GM19438 (cell line): ENCODE results near the gene PSMB8.
"Not testable (repeated sequence)": the region's sequence is repeated elsewhere in the genome, so short reads cannot be mapped to it uniquely, and the experiment has no call there.

Source experiments
- ATAC-seq: cut with Tn5 transposase; IDR thresholded peaks from one replicate; pipeline ENCODE4 v1.9.1; 2021; ENCODE audit warnings: low read depth; ENCODE audit not compliant: unreplicated experiment

PSMB8 gene

DNA sequence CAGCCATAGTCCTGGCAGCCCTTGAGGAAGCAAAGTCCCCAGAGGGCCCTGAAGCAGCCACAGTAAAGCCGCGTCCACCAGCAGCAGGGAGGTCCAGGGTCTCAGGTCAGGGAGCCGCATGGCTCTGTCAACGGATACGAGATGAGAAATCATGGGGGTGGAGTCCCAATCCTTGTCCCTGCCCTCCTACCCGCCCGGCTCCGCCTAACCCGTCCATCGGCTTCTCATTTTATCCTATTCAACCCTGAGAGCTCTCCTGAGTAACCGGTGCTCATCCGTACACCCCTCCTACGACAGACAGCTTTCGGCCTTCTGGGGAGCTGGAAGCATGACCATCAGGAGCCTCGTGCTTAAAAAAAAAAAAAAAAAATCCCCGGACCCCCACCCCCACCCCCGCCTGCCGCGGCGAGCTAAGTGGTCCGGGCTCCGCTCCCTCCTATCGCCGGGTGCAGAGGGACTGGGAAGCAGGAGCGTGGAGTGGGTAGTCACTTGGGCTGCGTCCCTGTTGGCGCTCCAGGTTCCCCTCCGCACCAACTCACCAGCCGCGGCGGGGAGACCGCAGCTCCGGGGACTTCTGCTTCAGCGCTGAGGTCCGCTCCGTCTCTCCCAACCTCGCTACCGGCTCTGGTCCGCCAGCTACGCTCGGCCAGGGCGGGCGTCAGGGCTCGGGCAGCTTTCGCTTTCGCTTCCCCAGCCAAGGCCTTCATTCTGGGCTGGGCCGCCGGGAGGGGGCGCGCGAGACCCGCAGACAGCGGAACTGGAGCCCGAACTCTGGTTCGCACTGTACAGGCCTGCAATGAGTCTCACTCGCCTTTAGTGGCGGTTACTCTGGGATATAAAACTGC, 5.5 kb downstream of the PSMB8 start, which contains the start of gene TAP2:
TSS of gene TAP2 (minus strand) at position 626 of the 845 bp plus-strand sequence. CDS start at position 120, 506 bp downstream.
- ATAC-seq = peak; percentile 68

DNA sequence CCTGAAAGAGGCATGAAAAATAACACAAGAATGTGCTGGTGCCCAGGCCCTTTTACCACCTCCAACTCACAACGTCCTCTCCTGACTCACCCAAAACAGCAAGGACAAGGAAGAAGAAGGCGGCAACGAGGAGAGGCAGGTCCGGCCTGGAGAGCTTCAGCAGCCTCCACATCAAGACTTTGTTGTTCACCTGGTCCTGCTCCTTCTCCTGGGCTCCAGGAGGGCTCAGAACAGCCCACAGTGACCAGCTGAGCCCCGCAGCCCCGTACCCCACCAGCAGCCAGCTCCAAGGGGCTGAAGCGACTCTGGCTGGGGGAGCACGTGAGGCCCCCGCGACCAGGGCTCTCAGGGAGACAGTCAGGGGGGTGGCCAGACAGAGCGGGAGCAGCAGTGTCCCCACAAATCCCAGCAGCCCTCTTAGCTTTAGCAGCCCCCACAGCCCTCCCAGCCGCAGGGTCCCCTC, 6.2 kb downstream of the PSMB8 start:
- no peak for ATAC-seq

DNA sequence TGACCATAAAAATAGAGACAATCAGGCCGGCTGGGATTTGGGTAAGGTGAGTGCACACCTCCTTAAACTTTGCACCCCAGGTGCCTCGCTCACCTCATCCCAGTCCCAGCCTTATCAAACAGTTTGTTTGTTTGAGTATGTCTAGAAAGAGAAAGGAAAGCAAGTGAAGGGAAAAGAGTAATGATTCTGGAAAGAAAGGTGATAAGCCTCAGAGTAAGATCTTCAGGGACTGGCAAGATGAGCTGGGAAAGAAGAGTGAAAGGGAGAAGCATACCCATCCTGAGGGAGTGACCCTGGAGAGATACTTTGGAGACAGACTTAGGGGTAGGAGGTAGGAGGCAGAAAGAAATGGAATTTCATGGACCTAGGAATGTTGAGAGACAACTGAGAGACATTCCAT, 7.0 kb downstream of the PSMB8 start:
- ATAC-seq = no peak

DNA sequence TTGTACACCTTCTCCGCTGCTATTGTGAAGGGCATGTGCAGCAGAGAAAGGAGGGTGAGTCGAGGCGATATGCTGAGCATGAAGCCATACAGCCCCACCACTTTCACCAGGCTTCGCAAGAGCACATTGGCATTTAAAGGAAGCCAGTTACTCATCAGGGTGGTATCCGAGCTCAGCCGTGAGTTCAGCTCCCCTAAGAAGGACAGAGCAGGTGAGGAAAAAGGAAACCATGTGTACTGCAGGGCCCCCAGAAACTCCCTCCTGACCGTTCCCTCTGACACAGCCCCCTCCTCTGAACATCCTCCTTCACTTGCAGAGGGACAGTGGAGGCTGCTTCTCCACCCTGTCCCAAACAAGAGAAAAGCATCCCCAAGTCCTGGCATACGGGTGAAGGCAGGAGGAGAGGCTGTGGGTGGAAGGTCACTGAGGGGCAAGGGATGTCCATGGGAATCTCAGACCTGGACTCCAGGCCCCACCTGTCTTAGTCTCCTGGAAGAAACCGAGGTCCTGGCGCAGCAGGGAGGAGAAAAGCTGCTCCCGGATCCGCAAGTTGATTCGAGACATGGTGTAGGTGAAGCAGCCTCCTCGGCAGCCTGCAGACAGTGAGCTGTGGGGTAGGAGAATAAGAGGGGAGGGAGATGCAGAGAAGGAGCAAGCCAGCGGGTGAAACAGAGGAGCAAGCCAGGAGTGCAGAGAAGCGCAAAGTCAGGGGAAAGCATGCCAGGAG, 8.5 kb downstream of the PSMB8 start:
- ATAC-seq = no peak

DNA sequence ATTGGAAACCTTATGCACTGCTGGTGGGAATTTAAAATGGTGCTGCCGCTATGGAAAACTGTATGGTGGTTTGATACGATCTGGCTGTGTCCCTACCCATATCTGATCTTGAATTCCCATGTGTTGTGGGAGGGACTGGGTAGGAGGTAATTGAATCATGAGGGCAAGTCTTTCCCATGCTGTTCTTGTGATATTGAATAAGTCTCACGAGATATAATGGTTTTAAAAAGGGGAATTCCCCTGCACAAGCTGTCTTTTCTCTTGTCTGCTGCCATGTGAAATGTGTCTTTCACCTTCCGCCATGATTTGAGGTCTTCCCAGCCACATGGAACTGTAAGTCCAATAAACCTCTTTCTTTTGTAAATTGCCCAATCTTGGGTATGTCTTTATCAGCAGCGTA, 10.2 kb downstream of the PSMB8 start:
- ATAC-seq = no peak

DNA sequence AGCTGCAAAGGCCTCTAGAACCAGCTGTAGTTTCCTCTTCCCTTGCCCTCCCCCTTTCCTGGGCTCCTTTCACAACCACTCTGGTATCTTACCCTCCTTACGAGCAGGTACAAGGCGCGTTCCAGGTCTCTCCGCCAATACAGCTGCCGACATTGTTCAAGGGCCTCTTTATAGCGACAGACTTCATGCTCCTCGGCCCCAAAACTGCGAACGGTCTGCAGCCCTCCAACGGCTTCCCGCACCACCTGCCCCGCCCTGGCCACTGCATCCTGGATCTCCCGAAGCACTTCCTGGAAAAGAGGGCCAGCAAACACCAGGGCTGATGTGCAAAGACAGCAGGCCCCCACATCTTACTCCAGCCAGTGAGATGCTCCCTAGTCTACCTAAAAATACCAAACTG, 11.3 kb downstream of the PSMB8 start:
- ATAC-seq = no peak

DNA sequence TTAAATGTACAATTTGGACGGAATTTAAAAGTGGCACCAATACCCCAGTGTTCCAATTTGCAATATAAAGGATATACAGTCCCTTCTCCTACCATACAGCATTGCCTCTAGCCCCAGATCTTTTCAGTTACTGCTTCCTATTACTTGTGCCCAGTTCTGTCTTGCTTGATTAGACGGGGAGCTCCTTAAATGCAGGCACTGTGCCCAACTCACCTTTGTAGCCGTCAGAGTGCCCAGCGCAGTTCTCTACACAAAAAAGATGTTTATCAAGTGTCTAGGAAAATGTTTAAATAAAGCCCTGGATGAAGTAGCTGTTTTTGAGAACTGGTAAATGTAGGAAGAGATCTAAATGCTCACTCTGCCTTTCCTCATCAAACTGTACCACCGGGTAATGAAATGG, 12.9 kb downstream of the PSMB8 start:
- no peak for ATAC-seq

DNA sequence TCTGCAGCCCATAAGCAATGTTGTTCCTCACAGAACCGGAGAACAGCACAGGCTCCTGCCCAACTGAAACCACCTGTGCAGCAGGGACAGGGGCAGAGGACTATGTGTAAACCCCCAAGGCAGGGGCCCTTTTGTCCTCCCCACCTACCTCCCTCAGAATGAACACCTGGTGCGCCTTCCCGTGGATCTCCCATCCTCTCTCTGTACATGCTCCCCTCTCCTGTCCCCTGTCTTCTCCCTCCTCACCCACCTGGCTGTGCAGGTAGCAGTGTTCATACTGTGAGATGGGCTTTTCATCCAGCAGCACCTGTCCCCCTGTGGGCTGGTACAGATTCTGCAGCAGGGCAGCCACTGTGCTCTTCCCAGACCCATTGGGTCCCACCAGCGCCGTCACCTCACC, 13.8 kb downstream of the PSMB8 start:
- no peak for ATAC-seq

DNA sequence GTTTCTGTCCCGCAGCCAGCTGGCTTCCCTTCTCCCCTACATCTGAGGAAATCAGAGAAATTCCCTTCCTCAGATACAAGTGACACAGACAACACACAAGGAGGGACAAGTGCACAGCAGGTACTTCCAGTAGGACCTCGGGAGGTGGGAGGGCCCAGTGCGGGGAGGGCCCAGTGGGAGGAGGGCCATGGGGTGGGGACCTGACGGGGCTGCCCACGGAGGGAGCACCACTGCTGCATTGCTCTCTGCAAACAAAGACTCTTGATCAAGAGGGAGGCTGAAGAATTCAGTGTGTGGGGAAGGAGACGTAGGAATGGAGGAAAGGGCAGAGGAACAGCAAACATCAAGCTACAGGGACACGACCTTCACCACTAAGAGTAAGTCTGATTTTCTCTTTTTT, 14.4 kb downstream of the PSMB8 start:
- ATAC-seq = no peak

DNA sequence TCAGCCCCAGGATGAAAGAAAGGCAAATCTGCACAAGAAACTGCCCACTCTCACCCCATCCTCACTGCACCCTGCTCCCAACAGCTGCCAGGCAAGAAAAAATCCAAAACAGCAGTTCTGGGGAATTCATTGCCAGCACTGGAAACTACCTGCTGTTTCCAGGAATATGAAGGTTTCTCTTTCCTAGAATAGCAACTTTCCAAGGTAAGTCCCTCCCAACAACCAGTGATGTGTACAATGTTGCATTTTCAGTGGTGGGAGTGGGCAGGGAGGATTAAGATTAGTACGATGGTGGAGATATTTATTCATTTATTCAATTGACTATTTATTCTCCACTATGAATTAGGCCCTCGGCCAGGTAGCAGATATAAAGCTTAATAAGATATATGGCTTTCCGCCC, 16.8 kb downstream of the PSMB8 start:
- ATAC-seq = no peak

DNA sequence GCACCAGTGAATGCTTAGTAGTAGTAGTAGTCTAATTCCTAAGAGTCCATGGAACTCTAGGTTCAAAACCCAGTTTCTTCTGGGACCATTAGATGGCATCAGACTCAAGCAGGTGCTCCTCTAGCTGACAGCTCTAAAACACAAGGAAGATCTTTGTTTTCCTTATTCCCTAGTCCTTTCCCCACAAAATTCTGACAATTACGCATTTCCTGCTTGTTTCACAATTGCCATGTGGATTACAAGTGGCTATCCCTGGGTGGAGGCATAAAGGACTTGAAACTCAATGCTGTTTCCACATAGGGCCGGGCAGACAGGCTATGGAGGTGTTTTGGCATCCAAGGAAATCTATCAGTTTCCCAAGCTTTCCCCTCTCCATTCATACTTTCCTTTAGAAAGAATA, 17.9 kb downstream of the PSMB8 start:
- no peak for ATAC-seq

DNA sequence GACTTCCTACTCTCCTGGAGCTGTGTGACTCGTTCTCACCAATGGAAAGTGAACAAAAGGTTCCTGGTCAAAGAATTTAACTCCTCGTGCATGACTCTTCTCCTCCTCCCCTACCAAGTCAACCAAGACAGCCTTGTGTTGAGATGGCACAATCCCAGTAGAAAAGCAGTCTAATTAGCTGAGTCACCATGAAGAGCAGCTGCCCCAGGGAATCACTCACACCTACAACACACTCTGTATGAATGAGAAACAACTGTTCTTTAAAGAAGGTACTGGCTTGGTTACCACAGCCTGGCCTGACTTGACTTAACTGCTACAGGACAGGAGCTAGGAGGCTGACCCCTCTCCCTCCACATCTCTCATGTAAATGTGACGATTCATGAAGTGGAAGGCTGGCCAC, 24.1 kb downstream of the PSMB8 start:
- no peak for ATAC-seq

DNA sequence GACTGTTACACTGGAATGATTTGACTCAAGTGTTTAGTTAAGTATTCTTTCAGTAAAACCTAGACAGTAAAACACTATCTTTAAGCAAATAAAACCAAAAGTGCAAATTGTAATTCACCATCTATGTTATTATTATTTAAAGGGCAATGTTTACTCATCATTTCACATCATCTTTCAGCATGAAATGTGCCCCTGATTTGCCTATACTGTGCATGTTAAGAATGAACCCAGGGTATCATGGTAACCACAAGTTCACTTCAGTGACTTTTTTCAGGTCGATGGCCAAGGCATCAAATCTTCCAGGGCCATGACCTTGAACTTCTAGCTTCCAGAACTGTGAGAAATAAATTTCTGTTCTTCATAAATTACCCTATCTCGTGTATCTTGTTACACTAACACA, 25.0 kb downstream of the PSMB8 start:
- ATAC-seq = no peak

DNA sequence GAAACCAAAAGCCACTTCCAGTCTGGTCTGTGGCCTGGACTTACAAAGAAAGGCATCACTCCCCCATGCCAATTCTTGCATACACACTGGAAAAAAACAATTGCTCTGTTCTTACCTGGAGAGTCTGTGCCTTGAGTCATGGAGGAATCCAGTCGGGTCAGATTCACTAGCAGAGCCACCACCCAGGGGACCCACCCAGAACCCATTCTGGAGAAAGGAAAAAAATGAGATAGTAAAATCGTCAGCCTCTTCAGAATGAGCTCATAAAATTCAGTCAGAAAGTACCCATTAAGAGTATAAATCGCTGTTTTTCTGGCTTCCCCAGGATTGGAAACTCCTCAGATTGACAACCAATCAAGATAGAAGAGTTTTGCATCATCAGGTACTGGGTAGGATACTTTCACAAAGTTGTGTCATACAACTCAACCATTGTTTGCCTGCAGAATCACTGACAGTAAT, 27.1 kb downstream of the PSMB8 start, which contains the start of gene HLA-DOB:
TSS of gene HLA-DOB (minus strand) at position 257 of the 459 bp plus-strand sequence. CDS start at position 206, 51 bp downstream.
- ATAC-seq = no peak

DNA sequence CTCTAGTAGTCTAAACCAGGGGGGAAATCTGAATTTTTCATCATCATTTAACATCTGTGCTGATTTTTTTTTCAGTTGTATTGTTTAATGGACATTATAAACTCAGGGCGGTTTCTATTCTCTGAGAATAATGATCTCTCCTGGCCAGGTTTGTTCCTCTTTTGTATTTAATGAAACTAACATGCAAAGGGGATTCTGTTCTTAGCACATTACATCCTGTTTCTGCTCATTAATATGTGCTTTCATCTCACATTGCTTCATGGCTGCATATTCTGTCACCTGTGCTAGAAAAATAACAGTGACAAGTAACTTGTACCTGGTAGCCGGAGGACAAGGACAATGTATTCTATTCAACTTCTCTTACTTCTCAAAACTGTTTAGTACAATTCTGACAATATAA, 27.9 kb downstream of the PSMB8 start:
- ATAC-seq = no peak

DNA sequence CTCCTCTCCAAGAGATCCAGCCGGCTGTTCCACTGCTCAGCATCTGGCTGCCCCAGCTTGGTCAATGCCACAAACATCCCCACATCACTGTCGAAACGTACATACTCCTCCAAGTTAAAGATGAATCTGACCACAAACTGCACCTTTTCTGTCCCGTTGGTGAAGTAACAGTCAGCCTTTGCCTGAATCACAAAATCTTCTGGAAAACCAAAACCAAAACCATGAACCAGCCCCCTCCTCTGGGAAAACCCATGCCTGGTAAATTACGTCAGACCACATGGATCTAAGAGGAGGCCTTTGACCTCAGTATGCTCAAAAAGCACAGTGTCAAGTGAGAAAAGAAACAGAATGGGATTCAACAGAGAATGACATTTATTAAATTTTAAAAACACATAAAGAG, 28.7 kb downstream of the PSMB8 start:
- no peak for ATAC-seq

DNA sequence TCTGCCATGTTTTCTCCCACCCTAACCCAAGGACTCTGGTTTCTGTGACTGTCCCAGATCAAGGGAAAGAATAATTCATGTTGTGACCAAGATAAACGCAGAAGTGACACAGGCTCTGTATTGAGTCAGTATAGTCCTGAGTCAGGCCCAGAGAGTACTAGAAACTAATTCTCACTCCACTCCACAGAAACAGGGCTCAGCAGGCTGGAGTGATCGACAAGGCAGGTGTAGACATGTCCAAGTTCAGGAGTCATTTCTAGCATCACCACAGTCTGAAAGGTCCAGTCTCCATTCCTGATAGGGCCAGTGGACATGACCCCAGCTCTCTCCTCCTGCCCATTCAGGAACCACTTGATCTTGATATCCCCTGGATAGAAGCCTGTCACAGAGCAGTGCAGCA, 29.7 kb downstream of the PSMB8 start:
- ATAC-seq = no peak

DNA sequence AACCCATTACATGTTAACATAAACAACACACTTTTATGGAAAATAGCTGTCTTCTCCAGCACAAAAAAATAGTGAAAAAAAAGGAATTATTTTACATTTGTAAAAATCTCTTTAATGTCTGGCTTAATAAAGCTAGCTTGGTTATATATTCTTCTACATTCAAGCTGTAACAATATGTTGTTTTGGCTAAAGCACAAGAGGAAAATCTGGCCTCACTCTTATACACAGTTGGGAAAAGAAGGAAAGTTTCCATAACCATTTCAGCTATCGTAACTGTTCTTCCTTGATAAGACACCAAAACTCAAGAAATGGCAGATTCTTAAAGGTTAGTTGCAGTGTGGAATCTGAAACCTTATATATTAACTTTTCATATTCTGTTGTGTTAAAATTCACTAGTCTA, 34.7 kb downstream of the PSMB8 start:
- ATAC-seq = no peak

DNA sequence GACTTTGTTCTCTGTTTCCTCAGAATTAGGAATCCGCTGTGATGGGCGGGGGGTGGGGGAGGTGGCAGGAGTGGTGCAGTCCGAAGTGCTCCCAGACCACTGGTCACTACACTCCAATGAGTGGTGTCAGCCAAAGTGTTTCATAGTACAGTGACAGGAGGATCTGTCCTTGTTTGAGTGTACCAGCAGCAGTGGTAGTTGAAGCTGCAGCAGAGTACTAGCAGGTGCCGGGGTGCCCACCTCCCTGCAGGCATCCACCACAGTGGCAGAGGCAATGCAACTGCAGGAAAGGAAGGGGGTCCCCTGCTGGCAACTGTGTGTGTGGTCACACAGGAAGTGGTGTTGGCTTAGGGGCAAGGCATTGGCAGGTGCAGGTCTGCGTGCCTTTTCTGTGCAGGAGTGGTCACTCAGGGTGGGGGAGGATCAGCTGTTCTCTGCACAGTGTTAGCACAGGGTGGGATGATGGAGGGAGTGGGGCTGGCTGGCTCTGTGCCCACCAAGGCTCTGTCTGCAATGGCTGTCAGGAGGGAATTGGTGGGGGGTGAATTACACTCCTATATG, 36.7 kb downstream of the PSMB8 start:
- ATAC-seq = no peak

DNA sequence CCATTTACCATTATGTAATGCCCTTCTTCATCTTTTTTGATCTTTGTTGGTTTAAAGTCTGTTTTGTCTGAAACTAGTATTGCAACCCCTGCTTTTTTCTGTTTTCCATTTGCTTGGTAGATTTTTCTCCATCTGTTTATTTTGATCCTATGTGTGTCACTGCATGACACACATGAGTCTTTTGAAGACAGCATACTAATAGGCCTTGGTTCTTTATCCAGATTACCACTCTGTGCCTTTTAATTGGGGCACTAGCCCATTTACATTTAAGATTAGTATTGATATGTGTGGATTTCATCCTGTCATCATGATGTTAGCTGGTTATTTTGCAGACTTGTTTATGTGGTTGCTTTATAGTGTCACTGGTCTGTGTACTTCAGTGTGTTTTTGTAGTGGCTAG, 38.4 kb downstream of the PSMB8 start:
- ATAC-seq = not testable (repeated sequence)

DNA sequence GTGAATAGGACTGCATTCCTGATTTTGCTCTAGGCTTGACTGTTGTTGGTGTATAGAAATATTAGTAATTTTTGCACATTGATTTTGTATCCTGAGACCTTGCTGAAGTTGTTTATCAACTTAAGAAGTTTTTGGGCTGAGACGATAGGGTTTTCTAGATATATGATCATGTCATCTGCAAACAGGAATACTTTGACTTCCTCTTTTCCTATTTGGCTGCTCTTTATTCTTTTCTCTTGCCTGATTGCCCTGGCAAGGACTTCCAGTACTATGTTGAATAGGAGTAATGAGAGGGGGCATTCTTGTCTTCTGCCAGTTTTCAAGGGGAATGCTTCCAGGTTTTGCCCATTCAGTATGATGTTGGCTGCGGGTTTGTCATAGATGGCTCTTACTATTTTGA, 40.4 kb downstream of the PSMB8 start:
- ATAC-seq = no peak
